ENCODE results near the gene NAPA.

- TF ChIP-seq YY1 (IDR thresholded peaks at IDR 0.05; ENCODE audit: insufficient read depth, insufficient read length) (no peak), ZNF274 (IDR thresholded peaks at IDR 0.05; ENCODE audit: low read depth, low read length) (no peak), SUZ12 (IDR thresholded peaks at IDR 0.05; ENCODE audit: extremely low read depth, insufficient read depth, insufficient read length) (no peak)
Measured at GRCh38 chr19:47507012-47507411, 7.9 kb downstream of the NAPA start.

All from NT2/D1 (cell line).